Hepatocyte (in vitro differentiated cells): ENCODE measurements around the gene GALNT17.

ENCODE experiments used
- CTCF ChIP-seq: fragments of 200-600 bp; sonication (generic); IDR thresholded peaks from 2 replicates; pipeline ENCODE4 v1.5.1; 2016; ENCODE audit warnings: antibody characterized with exemption, mild to moderate bottlenecking; ENCODE audit not compliant: poor library complexity
- EZH2 ChIP-seq: fragments of 200-600 bp; sonication (generic); IDR thresholded peaks from 2 replicates; pipeline ENCODE4 v1.6.1; 2016; ENCODE audit warnings: antibody characterized with exemption, mild to moderate bottlenecking, borderline replicate concordance

DNA sequence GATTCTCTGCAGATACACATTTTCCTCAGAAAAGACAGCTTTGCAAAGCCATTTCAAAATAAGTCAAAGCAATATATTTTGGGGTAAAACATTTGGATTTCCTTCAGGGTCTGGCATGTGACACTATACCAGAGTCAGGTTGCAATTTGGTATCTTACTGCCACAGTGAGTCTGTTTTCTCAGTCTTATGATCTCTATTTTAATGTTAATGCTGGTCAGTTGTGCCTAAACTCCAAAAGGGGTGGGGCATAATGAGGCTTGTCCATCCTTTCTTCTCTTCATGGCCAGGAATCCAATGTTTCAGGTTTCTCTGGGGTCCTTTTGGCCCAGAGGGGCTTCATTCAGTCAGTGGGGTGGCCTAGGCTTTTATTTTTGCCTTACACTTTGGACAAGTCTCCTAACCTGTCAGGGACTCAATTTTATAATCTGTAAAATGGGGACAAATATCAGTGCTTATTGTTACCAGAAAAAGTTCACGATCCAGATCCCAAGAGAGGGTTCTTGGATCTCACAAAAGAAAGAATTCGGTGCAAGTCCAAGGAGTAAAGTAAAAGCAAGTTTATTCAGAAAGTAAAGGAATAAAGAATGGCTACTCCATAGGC, 341.5 kb downstream of the GALNT17 start:
- TF ChIP-seq CTCF (no peak), EZH2 (no peak)
